Tibial artery (tissue), 4 donors: Measurements from ENCODE around the gene INPP5A.

ENCODE experiments used
- DNase-seq, 2 donors: peaks; one replicate each; pipeline ENCODE4 v3.0.0-alpha.2; 2019
- H3K27ac ChIP-seq, 2 donors: fragments of 200-600 bp; sonication (generic) in 1 of 2; 1 replicate in 1 of 2; 2 replicates in 1 of 2; pipeline ENCODE4 v1.5.1; 2018 to 2019; ENCODE audit warnings: mild to moderate bottlenecking in 1 of 2
- H3K27me3 ChIP-seq, 2 donors: fragments of 200-600 bp; sonication (generic) in 1 of 2; one replicate each; pipeline versions ENCODE4 v1.5.1 to v1.6.0; 2016 to 2019
- H3K36me3 ChIP-seq, 3 donors: fragments of 200-600 bp; sonication (generic) in 2 of 3; one replicate each; pipeline ENCODE4 v1.5.1; 2016 to 2019; ENCODE audit warnings: mild to moderate bottlenecking in 2 of 3
- H3K4me1 ChIP-seq, 4 donors: fragments of 200-600 bp; sonication (generic) in 2 of 4; 1 replicate in 3 of 4; 2 replicates in 1 of 4; pipeline ENCODE4 v1.5.1; 2016 to 2019
- H3K4me3 ChIP-seq, 2 donors: fragments of 200-600 bp; sonication (generic) in 1 of 2; 1 replicate in 1 of 2; 2 replicates in 1 of 2; pipeline ENCODE4 v1.5.1; 2018 to 2019; ENCODE audit warnings: mild to moderate bottlenecking in 2 of 2
- H3K9me3 ChIP-seq, 3 donors: fragments of 200-600 bp; sonication (generic) in 1 of 3; one replicate each; pipeline ENCODE4 v1.5.1; 2016 to 2019
- CTCF ChIP-seq, 2 experiments: fragments of 200-600 bp in 1 of 2; fragments of 450-650 bp in 1 of 2; IDR thresholded peaks; one replicate each; pipeline ENCODE4 v1.5.1; 2017 to 2019; ENCODE audit warnings: antibody characterized with exemption in 2 of 2, mild to moderate bottlenecking in 1 of 2, moderate library complexity in 1 of 2
- intact Hi-C: fragments of 100-400 bp; cut with DNase I; formaldehyde crosslinking; loops from one replicate; pipeline ENCODE4 v1.15.0; 2023; ENCODE audit warnings: low total_unique reads

Gene INPP5A

GRCh38 chr10:132563485-132564248 lies 26.1 kb downstream of the INPP5A start:
- H3K36me3 ChIP-seq, result no peaks in the 10 kb centered on the region
- peaks cover 0 to 59% (median 28%) of the 10 kb centered on the region in 4 donors for H3K4me1 ChIP-seq
- peak; percentile 33 to 49 for TF ChIP-seq CTCF (IDR thresholded peaks at IDR 0.05)
- DNase-seq, result peak in 1 of 2 donors; percentile 64
- peak overlapping the region in 1 of 2 donors; percentile 8 for H3K4me3 ChIP-seq
- H3K27me3 ChIP-seq, result no peaks in the 10 kb centered on the region
- no peaks in the 10 kb centered on the region for H3K9me3 ChIP-seq
- peak overlapping the region in 1 of 2 donors; percentile 5 for H3K27ac ChIP-seq
- intact Hi-C loops, result no loop called here

GRCh38 chr10:132564249-132564605 lies 26.6 kb downstream of the INPP5A start:
- intact Hi-C loops, result no loop called here

GRCh38 chr10:132564690-132565089 lies 27.1 kb downstream of the INPP5A start:
- no peaks in the 10 kb centered on the region for H3K27me3 ChIP-seq
- intact Hi-C loops, result no loop called here
- no peaks in the 10 kb centered on the region for H3K36me3 ChIP-seq
- no peak overlapping the region for H3K27ac ChIP-seq
- no peak for DNase-seq
- H3K4me3 ChIP-seq, result no peak overlapping the region
- H3K9me3 ChIP-seq, result no peaks in the 10 kb centered on the region
- H3K4me1 ChIP-seq, result peaks cover 0 to 50% (median 26%) of the 10 kb centered on the region in 4 donors
- TF ChIP-seq CTCF (IDR thresholded peaks at IDR 0.05), result no peak

More at GRCh38 chr10:132564249-132564605, 26.6 kb downstream of the INPP5A start:
- no peak for TF ChIP-seq CTCF (IDR thresholded peaks at IDR 0.05)
- H3K4me1 ChIP-seq, result peaks cover 0 to 55% (median 26%) of the 10 kb centered on the region in 4 donors
- H3K27me3 ChIP-seq, result no peaks in the 10 kb centered on the region
- no peaks in the 10 kb centered on the region for H3K9me3 ChIP-seq
- H3K27ac ChIP-seq, result peak overlapping the region in 1 of 2 donors; percentile 5
- no peak for DNase-seq
- no peaks in the 10 kb centered on the region for H3K36me3 ChIP-seq
- peak overlapping the region in 1 of 2 donors; percentile 8 for H3K4me3 ChIP-seq

GRCh38 chr10:132565516-132566209 lies 28.1 kb downstream of the INPP5A start:
- Histone ChIP-seq H3K4me1 (peaks cover 0 to 47% (median 21%) of the 10 kb centered on the region in 4 donors), H3K9me3 (no peaks in the 10 kb centered on the region), H3K36me3 (no peaks in the 10 kb centered on the region), H3K4me3 (no peak overlapping the region), H3K27ac (no peak overlapping the region), H3K27me3 (no peaks in the 10 kb centered on the region)
- TF ChIP-seq CTCF (IDR thresholded peaks at IDR 0.05), result no peak
- no peak for DNase-seq
- intact Hi-C loops, result no loop called here

- no peaks in the 10 kb centered on the region for H3K36me3 ChIP-seq
- intact Hi-C loops, result no loop called here
- DNase-seq, result no peak
- no peak for TF ChIP-seq CTCF (IDR thresholded peaks at IDR 0.05)
- no peak overlapping the region for H3K4me3 ChIP-seq
- peaks cover 1 to 54% (median 30%) of the 10 kb centered on the region in 4 donors for H3K4me1 ChIP-seq
- H3K27me3 ChIP-seq, result no peaks in the 10 kb centered on the region
- no peaks in the 10 kb centered on the region for H3K9me3 ChIP-seq
- no peak overlapping the region for H3K27ac ChIP-seq
These were observed 29.3 kb downstream of the INPP5A start for GRCh38 chr10:132566892-132567291.
